SK-N-MC (cell line): ENCODE data around the gene SYTL1.

Experiments used
- EZH2 ChIP-seq: fragments of 200-600 bp; sonication (generic); IDR thresholded peaks from one replicate; pipeline ENCODE4 v1.6.1; 2017; ENCODE audit warnings: antibody characterized with exemption
- POLR2AphosphoS5 ChIP-seq: IDR thresholded peaks from 2 replicates; pipeline ENCODE4 v1.6.1; 2012; ENCODE audit warnings: mild to moderate bottlenecking, low read depth, low read length, borderline replicate concordance

GRCh38 chr1:27301052-27301422 lies 40.8 kb upstream of the SYTL1 start:
- no peak for TF ChIP-seq EZH2
- no peak for TF ChIP-seq POLR2AphosphoS5
